Keratinocyte (primary cell): ENCODE measurements around the gene PPARGC1A. TPM values are rescaled to one million over a fixed set of nuclear protein-coding genes. Genes with fewer than 3 reads are reported as not detected.

ENCODE experiments used
- DNase-seq: peaks from one replicate; pipeline ENCODE4 v3.0.0-alpha.2; 2011; ENCODE audit warnings: low read depth, missing footprints, low spot score
- FAIRE-seq: peaks from 2 replicates; lab custom pipeline; 2011; peaks lifted over from hg19 to GRCh38; lab: Jason Lieb, UNC
- H2AFZ ChIP-seq: 2 replicates; pipeline ENCODE4 v1.6.0; 2012; ENCODE audit warnings: low read length, control low read depth, inconsistent platforms; ENCODE audit not compliant: control insufficient read depth
- H3K27ac ChIP-seq: 2 replicates; pipeline ENCODE4 v1.5.1; 2011; ENCODE audit warnings: low read length; ENCODE audit not compliant: control insufficient read depth, insufficient read depth
- H3K27me3 ChIP-seq: 3 replicates; pipeline ENCODE4 v1.6.0; 2011; ENCODE audit warnings: low read length; ENCODE audit not compliant: control insufficient read depth, insufficient read depth; ENCODE audit errors: extremely low read depth
- H3K36me3 ChIP-seq, 2 experiments: 2 replicates in 1 of 2; 3 replicates in 1 of 2; pipeline ENCODE4 v1.5.1; 2011; ENCODE audit warnings: low read length in 2 of 2, mild to moderate bottlenecking in 1 of 2; ENCODE audit not compliant: control insufficient read depth in 2 of 2, insufficient read depth in 2 of 2; ENCODE audit errors: extremely low read depth in 1 of 2
- H3K4me1 ChIP-seq: 3 replicates; pipeline ENCODE4 v1.5.1; 2011; ENCODE audit warnings: low read length; ENCODE audit not compliant: control insufficient read depth, insufficient read depth; ENCODE audit errors: extremely low read depth
- H3K4me2 ChIP-seq: 3 replicates; pipeline ENCODE4 v1.6.0; 2011; ENCODE audit warnings: low read depth, low read length; ENCODE audit not compliant: control insufficient read depth, insufficient read depth; ENCODE audit errors: extremely low read depth
- H3K4me3 ChIP-seq, 3 experiments: fragments of 200-600 bp in 1 of 3; sonication (generic) in 1 of 3; 2 replicates in 2 of 3; 3 replicates in 1 of 3; pipeline ENCODE4 v1.5.1; 2011 to 2016; ENCODE audit warnings: low read length in 3 of 3, mild to moderate bottlenecking in 3 of 3, control low read depth in 2 of 3, inconsistent platforms in 1 of 3, low read depth in 1 of 3, mixed read lengths in 1 of 3, mixed run types in 1 of 3, moderate library complexity in 1 of 3; ENCODE audit not compliant: control insufficient read depth in 2 of 3, insufficient read depth in 2 of 3; ENCODE audit errors: extremely low read depth in 1 of 3
- H3K79me2 ChIP-seq: 2 replicates; pipeline ENCODE4 v1.6.0; 2012; ENCODE audit warnings: low read length; ENCODE audit not compliant: control insufficient read depth, insufficient read depth
- H3K9ac ChIP-seq: 3 replicates; pipeline ENCODE4 v1.6.0; 2011; ENCODE audit warnings: low read length; ENCODE audit not compliant: control insufficient read depth, insufficient read depth; ENCODE audit errors: extremely low read depth
- H3K9me1 ChIP-seq: 3 replicates; pipeline ENCODE4 v1.6.0; 2011; ENCODE audit warnings: low read length; ENCODE audit not compliant: control insufficient read depth, insufficient read depth; ENCODE audit errors: extremely low read depth
- H3K9me3 ChIP-seq: 2 replicates; pipeline ENCODE4 v1.5.1; 2012; ENCODE audit warnings: low read depth, low read length; ENCODE audit not compliant: control insufficient read depth
- H4K20me1 ChIP-seq: 3 replicates; pipeline ENCODE4 v1.6.0; 2011; ENCODE audit warnings: low read length; ENCODE audit not compliant: control insufficient read depth, insufficient read depth; ENCODE audit errors: extremely low read depth
- EZH2 ChIP-seq: IDR thresholded peaks from one replicate; pipeline ENCODE4 v1.6.1; 2012; ENCODE audit warnings: inconsistent platforms, mild to moderate bottlenecking, low read length, moderate library complexity
- dilution Hi-C: fragments of 300-500 bp; cut with MboI; formaldehyde crosslinking; loops from one replicate; pipeline ENCODE4 v1.7.0; 2020; ENCODE audit warnings: low sequenced_read_pairs; ENCODE audit not compliant: extremely low pct_ligation_motif_present
- polyA plus RNA-seq, 5 experiments: library from polyadenylated mRNA; depleted of rRNA in 3 of 5; stranded (reverse) in 3 of 5; stranded (forward) in 1 of 5; unstranded in 1 of 5; fragments of >200 nt; gene quantifications; 1 replicate in 1 of 5; 2 replicates in 3 of 5; 3 replicates in 1 of 5; pipeline versions ENCODE4 v1.2.1 to v1.2.3, GENCODE V29; 2011 to 2012; ENCODE audit warnings: missing spikeins in 2 of 5, low read depth in 1 of 5, low replicate concordance in 1 of 5
- TF ChIP-seq, protein P1 (sequence below), 3 experiments: IDR thresholded peaks in 1 of 3; conservative IDR thresholded peaks in 1 of 3; optimal IDR thresholded peaks in 1 of 3; 2 replicates in 2 of 3; 3 replicates in 1 of 3; pipeline versions ENCODE3 to v1.5.1; 2011; ENCODE audit warnings: low read length in 3 of 3, mild to moderate bottlenecking in 3 of 3, moderate library complexity in 2 of 3, control low read depth in 1 of 3, inconsistent platforms in 1 of 3; ENCODE audit not compliant: insufficient read depth in 2 of 3; ENCODE audit errors: extremely low read depth in 1 of 3

The PPARGC1A gene
- polyA plus RNA-seq, 1 donor (not counting 4 experiments of a cell fraction or from before 2014, with no cell fraction given): 0.18 TPM

- DNase-seq: no peak
- H4K20me1 ChIP-seq: no peaks in the 10 kb centered on the region
- H3K4me2 ChIP-seq: no peak overlapping the region
- dilution Hi-C loops: no loop called here
- H3K79me2 ChIP-seq: no peaks in the 10 kb centered on the region
- peaks cover 3% of the 10 kb centered on the region for H3K27me3 ChIP-seq
- no peak for FAIRE-seq
- TF ChIP-seq, protein P1, sequence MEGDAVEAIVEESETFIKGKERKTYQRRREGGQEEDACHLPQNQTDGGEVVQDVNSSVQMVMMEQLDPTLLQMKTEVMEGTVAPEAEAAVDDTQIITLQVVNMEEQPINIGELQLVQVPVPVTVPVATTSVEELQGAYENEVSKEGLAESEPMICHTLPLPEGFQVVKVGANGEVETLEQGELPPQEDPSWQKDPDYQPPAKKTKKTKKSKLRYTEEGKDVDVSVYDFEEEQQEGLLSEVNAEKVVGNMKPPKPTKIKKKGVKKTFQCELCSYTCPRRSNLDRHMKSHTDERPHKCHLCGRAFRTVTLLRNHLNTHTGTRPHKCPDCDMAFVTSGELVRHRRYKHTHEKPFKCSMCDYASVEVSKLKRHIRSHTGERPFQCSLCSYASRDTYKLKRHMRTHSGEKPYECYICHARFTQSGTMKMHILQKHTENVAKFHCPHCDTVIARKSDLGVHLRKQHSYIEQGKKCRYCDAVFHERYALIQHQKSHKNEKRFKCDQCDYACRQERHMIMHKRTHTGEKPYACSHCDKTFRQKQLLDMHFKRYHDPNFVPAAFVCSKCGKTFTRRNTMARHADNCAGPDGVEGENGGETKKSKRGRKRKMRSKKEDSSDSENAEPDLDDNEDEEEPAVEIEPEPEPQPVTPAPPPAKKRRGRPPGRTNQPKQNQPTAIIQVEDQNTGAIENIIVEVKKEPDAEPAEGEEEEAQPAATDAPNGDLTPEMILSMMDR (optimal IDR thresholded peaks at IDR 0.05 in 1 of 3, IDR thresholded peaks at IDR 0.05 in 1 of 3, conservative IDR thresholded peaks at IDR 0.05 in 1 of 3; ENCODE audit: extremely low read depth in 1 of 3, insufficient read depth in 2 of 3, low read length in 3 of 3): no peak
- no peak for TF ChIP-seq EZH2
- H3K36me3 ChIP-seq: no peaks in the 10 kb centered on the region
- no peak overlapping the region for H3K4me3 ChIP-seq
- no peak overlapping the region for H3K9ac ChIP-seq
- H3K4me1 ChIP-seq: no peaks in the 10 kb centered on the region
- no peak overlapping the region for H2AFZ ChIP-seq
- no peak overlapping the region for H3K27ac ChIP-seq
- H3K9me3 ChIP-seq: no peaks in the 10 kb centered on the region
- no peaks in the 10 kb centered on the region for H3K9me1 ChIP-seq
Observed at GRCh38 chr4:23769406-23769805, 120.4 kb downstream of the PPARGC1A start.

DNA sequence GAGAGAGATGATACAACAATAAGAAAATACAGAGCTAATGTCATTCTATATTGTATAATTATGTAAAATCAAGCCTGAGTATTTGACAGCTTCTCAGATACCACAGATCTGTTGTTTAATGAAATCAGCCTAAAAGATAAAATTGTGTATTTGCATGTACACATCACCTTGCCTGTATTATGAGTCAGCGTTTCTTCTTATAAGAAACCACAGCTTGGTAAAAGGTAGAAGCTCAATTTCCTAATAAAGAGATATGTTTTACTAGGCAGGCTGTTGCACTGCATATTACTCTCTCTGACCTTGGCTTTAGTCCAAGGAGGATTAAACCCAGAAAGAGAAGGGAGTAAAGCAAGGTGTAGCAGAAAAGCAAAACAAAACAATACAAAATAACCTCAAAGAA, 121.3 kb downstream of the PPARGC1A start:
- Histone ChIP-seq H3K9me1 (no peaks in the 10 kb centered on the region), H3K27ac (no peak overlapping the region), H3K4me1 (no peaks in the 10 kb centered on the region), H3K4me2 (no peak overlapping the region), H4K20me1 (no peaks in the 10 kb centered on the region), H2AFZ (no peak overlapping the region), H3K27me3 (no peaks in the 10 kb centered on the region), H3K36me3 (no peaks in the 10 kb centered on the region), H3K79me2 (no peaks in the 10 kb centered on the region), H3K9me3 (no peaks in the 10 kb centered on the region), H3K4me3 (no peak overlapping the region), H3K9ac (no peak overlapping the region)
- DNase-seq (no peak), FAIRE-seq (no peak)
- TF ChIP-seq EZH2: no peak
- TF ChIP-seq, protein P1 (optimal IDR thresholded peaks at IDR 0.05 in 1 of 3, IDR thresholded peaks at IDR 0.05 in 1 of 3, conservative IDR thresholded peaks at IDR 0.05 in 1 of 3; ENCODE audit: extremely low read depth in 1 of 3, insufficient read depth in 2 of 3, low read length in 3 of 3): no peak
- dilution Hi-C loops: no loop called here
